Upper lobe of left lung (tissue), 4 donors: Measurements from ENCODE around the gene CHCHD2.
"Not testable (repeated sequence)": the region's sequence is repeated elsewhere in the genome, so short reads cannot be mapped to it uniquely, and the experiment has no call there.

Source experiments
- CTCF ChIP-seq, 6 experiments: fragments of 450-650 bp in 4 of 6; fragments of 200-600 bp in 2 of 6; sonication (generic) in 2 of 6; IDR thresholded peaks; one replicate each; pipeline ENCODE4 v1.5.1; 2016 to 2019; ENCODE audit warnings: antibody characterized with exemption in 6 of 6
- POLR2A ChIP-seq, 4 donors: fragments of 450-650 bp; IDR thresholded peaks; one replicate each; pipeline ENCODE4 v1.5.1; 2016 to 2017; ENCODE audit warnings: antibody characterized with exemption in 4 of 4, mild to moderate bottlenecking in 2 of 4

- TF ChIP-seq CTCF, POLR2A (IDR thresholded peaks at IDR 0.05): not testable (repeated sequence)
Observed at GRCh38 chr7:56104138-56104537, 2.1 kb downstream of the CHCHD2 start.
